HEK293 (cell line): Measurements from ENCODE around the gene STRN4.

Experiments
- BCL11B ChIP-seq: fragments of 450-650 bp; formaldehyde crosslinking; IDR thresholded peaks from 2 replicates; pipeline ENCODE4 v1.5.1; 2016; ENCODE audit warnings: low read depth, missing biosample characterization, missing genetic modification characterization
- GLIS1 ChIP-seq: fragments of 450-650 bp; formaldehyde crosslinking; IDR thresholded peaks from 2 replicates; pipeline ENCODE4 v1.5.1; 2016; ENCODE audit warnings: missing biosample characterization, missing genetic modification characterization
- IKZF3 ChIP-seq: fragments of 450-650 bp; IDR thresholded peaks from 2 replicates; pipeline ENCODE4 v1.5.0; 2018; ENCODE audit warnings: missing biosample characterization, mild to moderate bottlenecking, missing genetic modification characterization, moderate library complexity
- KLF1 ChIP-seq: fragments of 450-650 bp; formaldehyde crosslinking; IDR thresholded peaks from 2 replicates; pipeline ENCODE4 v1.5.1; 2016; ENCODE audit warnings: missing biosample characterization, missing genetic modification characterization
- KLF8 ChIP-seq: fragments of 450-650 bp; formaldehyde crosslinking; IDR thresholded peaks from 2 replicates; pipeline ENCODE4 v1.5.1; 2016; ENCODE audit warnings: missing biosample characterization, missing genetic modification characterization
- PRDM4 ChIP-seq: fragments of 450-650 bp; formaldehyde crosslinking; IDR thresholded peaks from 2 replicates; pipeline ENCODE4 v1.5.1; 2017; ENCODE audit warnings: missing biosample characterization, missing genetic modification characterization
- TCF7L2 ChIP-seq: IDR thresholded peaks from 2 replicates; pipeline ENCODE4 v1.6.1; 2011; ENCODE audit warnings: low read depth, mild to moderate bottlenecking, inconsistent platforms, low read length, moderate library complexity, borderline replicate concordance
- ZBTB20 ChIP-seq: fragments of 450-650 bp; formaldehyde crosslinking; IDR thresholded peaks from 2 replicates; pipeline ENCODE4 v1.5.1; 2016; ENCODE audit warnings: missing biosample characterization, missing genetic modification characterization
- ZFP41 ChIP-seq: fragments of 450-650 bp; formaldehyde crosslinking; IDR thresholded peaks from 2 replicates; pipeline ENCODE4 v1.5.1; 2016; ENCODE audit warnings: missing biosample characterization, missing genetic modification characterization, borderline replicate concordance
- ZNF169 ChIP-seq: fragments of 450-650 bp; formaldehyde crosslinking; IDR thresholded peaks from 2 replicates; pipeline ENCODE4 v1.5.1; 2016; ENCODE audit warnings: missing biosample characterization, missing genetic modification characterization
- ZNF18 ChIP-seq: fragments of 450-650 bp; formaldehyde crosslinking; IDR thresholded peaks from 2 replicates; pipeline ENCODE4 v1.5.1; 2016; ENCODE audit warnings: missing biosample characterization, missing genetic modification characterization
- ZNF223 ChIP-seq: fragments of 450-650 bp; formaldehyde crosslinking; IDR thresholded peaks from 2 replicates; pipeline ENCODE4 v1.5.1; 2016; ENCODE audit warnings: missing biosample characterization, missing genetic modification characterization
- ZNF335 ChIP-seq: fragments of 450-650 bp; formaldehyde crosslinking; conservative IDR thresholded peaks from 2 replicates; pipeline ENCODE4 v1.5.1; 2016; ENCODE audit warnings: missing biosample characterization, missing genetic modification characterization
- ZNF354C ChIP-seq: fragments of 450-650 bp; formaldehyde crosslinking; IDR thresholded peaks from 2 replicates; pipeline ENCODE4 v1.5.1; 2016; ENCODE audit warnings: missing biosample characterization, missing genetic modification characterization, low read depth, borderline replicate concordance
- ZNF391 ChIP-seq: fragments of 450-650 bp; formaldehyde crosslinking; IDR thresholded peaks from 2 replicates; pipeline ENCODE4 v1.5.1; 2016; ENCODE audit warnings: low read depth, missing biosample characterization, missing genetic modification characterization, borderline replicate concordance
- ZNF394 ChIP-seq: fragments of 450-650 bp; formaldehyde crosslinking; IDR thresholded peaks from 2 replicates; pipeline ENCODE4 v1.5.1; 2016; ENCODE audit warnings: missing biosample characterization, missing genetic modification characterization, mild to moderate bottlenecking, moderate library complexity, borderline replicate concordance
- ZNF501 ChIP-seq: fragments of 450-650 bp; formaldehyde crosslinking; IDR thresholded peaks from 2 replicates; pipeline ENCODE4 v1.5.1; 2016; ENCODE audit warnings: missing biosample characterization, missing genetic modification characterization
- ZNF510 ChIP-seq: fragments of 450-650 bp; formaldehyde crosslinking; IDR thresholded peaks from 2 replicates; pipeline ENCODE4 v1.5.1; 2018; ENCODE audit warnings: mild to moderate bottlenecking, missing genetic modification characterization, missing biosample characterization; ENCODE audit not compliant: insufficient replicate concordance
- ZNF529 ChIP-seq: fragments of 450-650 bp; formaldehyde crosslinking; IDR thresholded peaks from 2 replicates; pipeline ENCODE4 v1.5.1; 2017; ENCODE audit warnings: missing genetic modification characterization, missing biosample characterization; ENCODE audit not compliant: insufficient replicate concordance
- ZNF585B ChIP-seq: fragments of 450-650 bp; formaldehyde crosslinking; IDR thresholded peaks from 2 replicates; pipeline ENCODE4 v1.5.1; 2016; ENCODE audit warnings: missing biosample characterization, missing genetic modification characterization
- ZNF692 ChIP-seq: fragments of 450-650 bp; formaldehyde crosslinking; IDR thresholded peaks from 2 replicates; pipeline ENCODE4 v1.5.1; 2016; ENCODE audit warnings: missing biosample characterization, missing genetic modification characterization
- ZNF785 ChIP-seq: fragments of 450-650 bp; formaldehyde crosslinking; IDR thresholded peaks from 2 replicates; pipeline ENCODE4 v1.5.1; 2016; ENCODE audit warnings: missing biosample characterization, missing genetic modification characterization
- ZSCAN5A ChIP-seq: fragments of 450-650 bp; formaldehyde crosslinking; IDR thresholded peaks from 2 replicates; pipeline ENCODE4 v1.5.1; 2016; ENCODE audit warnings: missing biosample characterization, missing genetic modification characterization
- ZXDB ChIP-seq: fragments of 450-650 bp; formaldehyde crosslinking; IDR thresholded peaks from 2 replicates; pipeline ENCODE4 v1.5.1; 2016; ENCODE audit warnings: missing biosample characterization, missing genetic modification characterization
- TF ChIP-seq, protein P1 (sequence below): fragments of 450-650 bp; formaldehyde crosslinking; conservative IDR thresholded peaks from 2 replicates; pipeline ENCODE4 v1.5.1; 2016; ENCODE audit warnings: low read depth, missing biosample characterization, missing genetic modification characterization
- TF ChIP-seq, protein P2 (sequence below): fragments of 450-650 bp; formaldehyde crosslinking; IDR thresholded peaks from 2 replicates; pipeline ENCODE4 v1.5.1; 2017; ENCODE audit warnings: missing biosample characterization, mild to moderate bottlenecking, missing genetic modification characterization, moderate library complexity

Gene STRN4

GRCh38 chr19:46786236-46787039 lies 40.2 kb upstream of the STRN4 start (continued):
- TF ChIP-seq ZNF692 (tag by site-specific recombination): peak; percentile 48; the same call in 1 of the 2 replicates
- TF ChIP-seq TCF7L2: no peak
- TF ChIP-seq IKZF3: peak; percentile 49
- TF ChIP-seq ZNF785 (tag by site-specific recombination): peak; percentile 8; the same call in 1 of the 2 replicates
- TF ChIP-seq ZNF585B (tag by site-specific recombination): no peak
- peak; percentile 74 for TF ChIP-seq ZBTB20 (tag by site-specific recombination)
- TF ChIP-seq ZNF354C (tag by site-specific recombination): no peak
- 0 out of 2 replicates have a peak, but pooled peaks have one; percentile 15 for TF ChIP-seq BCL11B (tag by site-specific recombination)
- TF ChIP-seq, protein P1, sequence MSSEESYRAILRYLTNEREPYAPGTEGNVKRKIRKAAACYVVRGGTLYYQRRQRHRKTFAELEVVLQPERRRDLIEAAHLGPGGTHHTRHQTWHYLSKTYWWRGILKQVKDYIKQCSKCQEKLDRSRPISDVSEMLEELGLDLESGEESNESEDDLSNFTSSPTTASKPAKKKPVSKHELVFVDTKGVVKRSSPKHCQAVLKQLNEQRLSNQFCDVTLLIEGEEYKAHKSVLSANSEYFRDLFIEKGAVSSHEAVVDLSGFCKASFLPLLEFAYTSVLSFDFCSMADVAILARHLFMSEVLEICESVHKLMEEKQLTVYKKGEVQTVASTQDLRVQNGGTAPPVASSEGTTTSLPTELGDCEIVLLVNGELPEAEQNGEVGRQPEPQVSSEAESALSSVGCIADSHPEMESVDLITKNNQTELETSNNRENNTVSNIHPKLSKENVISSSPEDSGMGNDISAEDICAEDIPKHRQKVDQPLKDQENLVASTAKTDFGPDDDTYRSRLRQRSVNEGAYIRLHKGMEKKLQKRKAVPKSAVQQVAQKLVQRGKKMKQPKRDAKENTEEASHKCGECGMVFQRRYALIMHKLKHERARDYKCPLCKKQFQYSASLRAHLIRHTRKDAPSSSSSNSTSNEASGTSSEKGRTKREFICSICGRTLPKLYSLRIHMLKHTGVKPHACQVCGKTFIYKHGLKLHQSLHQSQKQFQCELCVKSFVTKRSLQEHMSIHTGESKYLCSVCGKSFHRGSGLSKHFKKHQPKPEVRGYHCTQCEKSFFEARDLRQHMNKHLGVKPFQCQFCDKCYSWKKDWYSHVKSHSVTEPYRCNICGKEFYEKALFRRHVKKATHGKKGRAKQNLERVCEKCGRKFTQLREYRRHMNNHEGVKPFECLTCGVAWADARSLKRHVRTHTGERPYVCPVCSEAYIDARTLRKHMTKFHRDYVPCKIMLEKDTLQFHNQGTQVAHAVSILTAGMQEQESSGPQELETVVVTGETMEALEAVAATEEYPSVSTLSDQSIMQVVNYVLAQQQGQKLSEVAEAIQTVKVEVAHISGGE: peak; percentile 50; the same call in 1 of the 2 replicates
- TF ChIP-seq KLF1 (tag by site-specific recombination): peak; percentile 82
- TF ChIP-seq ZFP41 (tag by site-specific recombination): no peak
- TF ChIP-seq, protein P2, sequence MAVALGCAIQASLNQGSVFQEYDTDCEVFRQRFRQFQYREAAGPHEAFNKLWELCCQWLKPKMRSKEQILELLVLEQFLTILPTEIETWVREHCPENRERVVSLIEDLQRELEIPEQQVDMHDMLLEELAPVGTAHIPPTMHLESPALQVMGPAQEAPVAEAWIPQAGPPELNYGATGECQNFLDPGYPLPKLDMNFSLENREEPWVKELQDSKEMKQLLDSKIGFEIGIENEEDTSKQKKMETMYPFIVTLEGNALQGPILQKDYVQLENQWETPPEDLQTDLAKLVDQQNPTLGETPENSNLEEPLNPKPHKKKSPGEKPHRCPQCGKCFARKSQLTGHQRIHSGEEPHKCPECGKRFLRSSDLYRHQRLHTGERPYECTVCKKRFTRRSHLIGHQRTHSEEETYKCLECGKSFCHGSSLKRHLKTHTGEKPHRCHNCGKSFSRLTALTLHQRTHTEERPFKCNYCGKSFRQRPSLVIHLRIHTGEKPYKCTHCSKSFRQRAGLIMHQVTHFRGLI (tag by site-specific recombination): peak; percentile 27; the same call in 1 of the 2 replicates
- peak; percentile 88 for TF ChIP-seq ZNF335
- TF ChIP-seq ZSCAN5A (tag by site-specific recombination): no peak
- TF ChIP-seq KLF8: peak; percentile 61
- peak; percentile 94 for TF ChIP-seq ZNF18 (tag by site-specific recombination)
- TF ChIP-seq ZNF501 (tag by site-specific recombination): 0 out of 2 replicates have a peak, but pooled peaks have one; percentile 58
- peak; percentile 93 for TF ChIP-seq GLIS1 (tag by site-specific recombination)
- peak; percentile 95 for TF ChIP-seq ZNF223
- TF ChIP-seq PRDM4 (tag by site-specific recombination): peak; percentile 29; the same call in 1 of the 2 replicates
- no peak for TF ChIP-seq ZNF529 (tag by site-specific recombination)
- peak; percentile 99 for TF ChIP-seq ZNF394
- TF ChIP-seq ZNF169 (tag by site-specific recombination): 0 out of 2 replicates have a peak, but pooled peaks have one; percentile 22
- TF ChIP-seq ZNF391 (tag by site-specific recombination): 0 out of 2 replicates have a peak, but pooled peaks have one; percentile 42
- peak; percentile 56; the same call in 1 of the 2 replicates for TF ChIP-seq ZXDB
- TF ChIP-seq ZNF510 (tag by site-specific recombination): no peak
